M059J (cell line): ENCODE results near the gene ZNF438. TPM values are rescaled to one million over a fixed set of nuclear protein-coding genes. Genes with fewer than 3 reads are reported as not detected.

Experiments
- DNase-seq: peaks from one replicate; pipeline ENCODE4 v3.0.0-alpha.2; 2012; ENCODE audit warnings: low read depth
- total RNA-seq: library from RNA; depleted of rRNA; stranded (reverse); fragments of >200 nt; shearing (Covaris generic); gene quantifications from 2 replicates; pipeline ENCODE4 v1.2.3, GENCODE V29; 2014

ZNF438 gene
- total RNA-seq, 1 experiment from 2014 or later: 3.4 TPM

DNA sequence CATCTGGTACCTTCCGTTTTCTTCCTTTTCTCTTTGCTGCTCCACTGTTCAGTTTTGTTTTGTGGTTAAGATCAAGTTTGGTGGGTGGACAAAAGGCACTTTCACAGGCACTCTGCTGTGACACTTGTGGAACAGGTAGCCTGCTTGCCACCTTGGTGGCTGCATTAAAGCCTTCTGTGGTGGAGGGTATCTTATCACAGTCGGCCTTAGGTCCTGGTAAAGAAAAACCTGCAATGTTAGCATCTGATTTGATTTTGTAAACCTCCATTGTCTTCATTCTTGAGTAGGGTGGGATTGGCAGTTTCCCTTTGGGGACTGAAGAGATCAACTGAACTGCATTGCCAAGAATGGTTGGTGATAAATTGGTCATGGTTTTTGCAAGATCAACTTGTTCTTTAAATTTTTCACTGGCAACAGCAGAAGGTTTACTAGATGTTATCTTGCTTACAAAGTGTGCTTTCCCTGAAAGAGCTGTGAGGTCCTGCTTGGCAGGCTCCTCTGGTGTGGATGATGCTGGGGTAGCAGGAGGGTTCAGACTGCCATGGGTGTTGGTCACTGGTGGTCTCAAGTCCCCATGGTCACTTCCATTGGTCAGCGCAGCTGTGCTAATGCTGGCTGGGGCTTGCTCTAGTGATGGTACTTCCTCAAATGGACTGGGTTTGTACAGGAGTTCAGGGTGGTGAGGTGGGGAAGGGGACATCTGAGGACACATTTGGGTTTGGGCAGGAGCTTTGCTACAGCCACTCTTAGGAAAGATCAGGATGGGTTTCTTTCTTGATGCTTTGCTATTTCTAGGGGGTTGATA is 182.2 kb downstream of the ZNF438 start:
- DNase-seq: no peak

DNA sequence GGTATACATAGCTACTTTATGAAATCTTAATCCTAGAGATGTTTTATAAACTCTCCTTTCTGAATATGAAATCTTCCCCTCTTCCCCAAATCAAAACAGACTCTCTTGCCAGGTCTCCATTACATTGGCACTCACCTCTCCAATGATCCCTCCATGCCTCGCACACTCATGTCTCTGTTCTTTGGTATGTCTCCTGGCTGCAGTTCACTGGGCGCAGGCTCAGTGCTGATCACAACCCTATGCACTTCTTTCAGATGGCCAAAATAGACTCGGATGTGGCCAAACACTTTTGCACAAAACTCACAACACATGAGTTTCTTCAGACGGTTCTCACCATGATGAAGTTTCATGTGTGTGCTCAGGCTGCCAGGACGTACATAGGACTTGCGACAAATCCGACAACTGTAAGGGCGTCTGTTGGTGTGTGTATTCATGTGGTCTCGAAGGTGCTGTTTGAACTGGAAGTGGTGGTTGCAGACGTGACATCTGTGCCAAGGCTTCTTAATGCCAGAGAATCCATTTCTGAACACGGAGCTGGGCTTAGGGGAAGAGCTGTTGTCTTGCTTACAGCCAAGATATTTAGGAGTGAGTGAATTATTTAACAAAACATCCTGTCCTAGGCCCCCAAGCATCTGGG is 183.2 kb downstream of the ZNF438 start:
- no peak for DNase-seq

- no peak for DNase-seq
Observed at GRCh38 chr10:30847642-30848041, 184.0 kb downstream of the ZNF438 start.

DNA sequence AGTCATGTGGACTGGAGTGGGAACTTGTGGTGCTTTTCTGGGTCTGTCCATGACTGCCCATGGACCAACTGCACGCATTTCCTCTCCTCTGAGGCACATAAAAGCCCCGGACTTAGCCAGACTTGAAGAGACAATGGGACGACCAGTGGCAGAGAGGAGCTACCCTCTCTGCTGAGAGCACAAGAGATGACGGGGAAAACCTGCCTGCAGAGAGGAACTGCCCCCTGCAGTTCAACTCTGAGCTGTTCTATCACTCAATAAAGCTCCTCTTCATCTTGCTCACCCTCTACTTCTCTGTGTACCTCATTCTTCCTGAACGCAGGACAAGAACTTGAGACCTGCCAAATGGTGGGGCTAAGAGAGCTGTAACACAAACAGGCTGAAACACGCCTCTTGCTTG is 184.5 kb downstream of the ZNF438 start:
- DNase-seq: no peak

DNA sequence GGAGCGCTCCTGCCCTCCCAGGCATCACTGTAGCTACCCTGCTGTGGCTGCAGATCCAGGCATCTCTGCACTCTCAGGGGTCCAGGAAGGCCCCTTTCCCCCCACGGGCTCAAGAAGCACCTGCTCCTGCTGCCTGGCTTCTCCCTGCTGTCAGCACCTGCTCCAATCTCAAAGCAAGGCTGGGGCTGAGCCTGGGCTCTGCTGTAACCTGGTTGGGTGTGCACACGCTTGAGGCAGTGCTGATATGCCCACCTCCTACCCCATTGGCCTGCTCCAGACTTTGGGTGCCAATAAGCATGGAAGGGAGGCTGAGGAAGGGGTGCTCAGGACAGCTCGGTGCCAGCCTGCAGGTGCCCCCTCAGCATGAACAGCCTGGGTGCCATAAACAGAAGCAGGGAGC is 185.0 kb downstream of the ZNF438 start:
- DNase-seq: no peak

GRCh38 chr10:30842894-30843293 is 188.8 kb downstream of the ZNF438 start:
- no peak for DNase-seq

DNA sequence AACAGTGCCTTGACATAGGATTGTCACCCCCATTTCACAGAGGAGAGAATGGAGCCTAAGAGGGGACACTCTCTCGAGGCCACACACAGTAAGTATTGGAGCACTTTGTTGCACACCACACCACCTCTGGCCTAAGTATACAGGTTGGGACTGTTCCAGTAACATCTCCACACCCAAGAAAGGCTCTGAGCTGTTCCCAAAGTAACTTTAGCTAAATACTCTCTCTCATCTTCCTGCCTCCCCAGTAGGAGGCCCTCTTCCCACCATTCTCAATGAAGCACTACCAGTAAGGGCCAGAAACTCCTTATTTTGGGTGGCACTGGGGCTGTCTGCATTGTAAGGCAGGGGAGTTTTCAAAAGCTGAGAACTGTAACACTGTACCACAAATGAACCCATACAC is 189.5 kb downstream of the ZNF438 start:
- DNase-seq: no peak

DNA sequence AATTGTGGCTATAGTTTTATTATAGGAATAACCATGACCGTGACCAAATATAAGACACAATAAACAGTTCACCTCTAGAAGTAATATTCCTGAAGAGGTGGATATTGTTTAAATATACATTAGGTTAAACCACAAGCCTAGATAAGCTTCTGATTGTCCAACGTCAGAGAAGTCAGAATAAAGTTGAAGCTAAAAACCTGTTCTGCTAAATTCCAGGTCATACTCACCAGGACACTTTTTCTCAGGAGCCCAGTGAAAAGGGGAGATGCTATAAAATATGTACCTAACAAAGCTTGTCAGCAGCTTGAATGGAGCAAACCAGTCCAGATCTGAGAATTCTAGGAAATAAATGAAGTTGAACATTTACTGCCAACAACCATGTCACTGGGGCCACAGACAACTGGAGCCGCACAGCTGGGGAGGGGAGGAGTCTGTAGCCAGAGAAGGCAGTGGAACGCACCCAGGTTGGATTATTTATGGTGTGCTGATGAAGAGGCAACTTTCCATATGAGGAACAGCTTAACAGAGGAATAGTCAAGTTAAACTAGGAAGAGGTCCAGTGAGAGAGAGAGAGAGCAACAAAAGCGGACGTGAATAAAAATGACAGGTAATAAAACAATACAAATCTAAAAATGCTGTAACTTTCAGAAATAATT is 191.1 kb downstream of the ZNF438 start:
- DNase-seq: no peak

GRCh38 chr10:30839652-30840051 is 192.0 kb downstream of the ZNF438 start:
- no peak for DNase-seq

DNA sequence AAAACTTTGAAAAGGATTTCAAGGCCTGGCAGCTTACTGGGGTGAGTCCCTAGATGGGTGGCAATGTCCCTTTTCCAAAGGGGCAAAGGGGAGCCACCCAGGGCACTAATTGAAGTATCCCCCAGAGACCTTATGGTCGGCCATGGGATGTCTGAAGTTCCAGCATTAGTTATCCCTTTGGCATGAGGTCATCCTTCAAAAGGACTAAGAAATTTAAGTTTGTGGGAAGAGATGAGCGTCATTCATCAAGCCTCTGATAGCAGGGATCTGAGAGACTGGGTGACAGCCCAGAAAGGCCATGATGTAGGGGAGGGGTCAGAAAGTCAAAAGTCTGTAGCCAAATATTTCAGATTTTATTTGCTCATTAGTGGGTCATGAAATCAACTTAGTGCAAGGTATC is 195.3 kb downstream of the ZNF438 start:
- DNase-seq: no peak

DNA sequence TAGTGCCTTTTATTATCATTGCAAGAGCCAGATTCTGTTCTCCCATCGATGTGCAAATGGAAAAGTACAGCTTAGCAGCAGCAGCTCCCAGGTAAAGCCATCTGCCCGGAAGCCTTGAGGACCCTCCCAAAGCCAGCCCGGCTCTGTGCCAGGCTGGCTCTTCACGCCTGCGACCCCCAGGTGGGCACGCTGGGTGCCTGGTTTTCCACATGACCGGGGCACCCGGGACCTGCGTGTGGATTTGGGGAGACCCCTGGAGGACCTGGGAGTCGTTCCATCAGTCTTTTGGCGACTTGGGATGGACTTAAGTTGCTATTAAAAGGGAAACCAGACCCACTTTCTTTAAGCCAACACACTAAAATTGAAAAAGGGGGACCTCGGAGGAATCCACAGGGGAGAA is 196.5 kb downstream of the ZNF438 start:
- no peak for DNase-seq

DNA sequence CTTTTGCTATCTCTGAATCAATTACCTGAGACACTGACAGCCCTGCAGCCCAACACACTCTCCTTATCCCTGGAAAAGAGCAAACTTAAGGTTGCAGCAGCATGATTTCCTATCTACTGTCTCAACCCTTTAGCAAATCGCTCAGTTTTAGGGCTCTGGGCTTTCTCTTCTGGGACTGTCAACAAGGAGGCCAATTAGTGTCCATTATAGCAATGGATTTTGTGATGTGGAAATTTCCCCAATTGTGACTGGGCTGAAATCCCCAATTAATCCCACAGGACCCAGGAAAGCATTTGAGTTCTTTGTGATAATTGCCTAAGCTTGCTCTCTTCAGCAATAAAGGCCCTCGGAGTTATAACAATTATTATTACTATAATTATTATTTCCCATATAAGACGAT is 197.0 kb downstream of the ZNF438 start:
- no peak for DNase-seq

GRCh38 chr10:30834153-30834552 is 197.5 kb downstream of the ZNF438 start:
- DNase-seq: no peak

- DNase-seq: no peak
Observed at GRCh38 chr10:30833628-30833970, 198.1 kb downstream of the ZNF438 start.

GRCh38 chr10:30832749-30833627 is 198.7 kb downstream of the ZNF438 start:
- no peak for DNase-seq

DNA sequence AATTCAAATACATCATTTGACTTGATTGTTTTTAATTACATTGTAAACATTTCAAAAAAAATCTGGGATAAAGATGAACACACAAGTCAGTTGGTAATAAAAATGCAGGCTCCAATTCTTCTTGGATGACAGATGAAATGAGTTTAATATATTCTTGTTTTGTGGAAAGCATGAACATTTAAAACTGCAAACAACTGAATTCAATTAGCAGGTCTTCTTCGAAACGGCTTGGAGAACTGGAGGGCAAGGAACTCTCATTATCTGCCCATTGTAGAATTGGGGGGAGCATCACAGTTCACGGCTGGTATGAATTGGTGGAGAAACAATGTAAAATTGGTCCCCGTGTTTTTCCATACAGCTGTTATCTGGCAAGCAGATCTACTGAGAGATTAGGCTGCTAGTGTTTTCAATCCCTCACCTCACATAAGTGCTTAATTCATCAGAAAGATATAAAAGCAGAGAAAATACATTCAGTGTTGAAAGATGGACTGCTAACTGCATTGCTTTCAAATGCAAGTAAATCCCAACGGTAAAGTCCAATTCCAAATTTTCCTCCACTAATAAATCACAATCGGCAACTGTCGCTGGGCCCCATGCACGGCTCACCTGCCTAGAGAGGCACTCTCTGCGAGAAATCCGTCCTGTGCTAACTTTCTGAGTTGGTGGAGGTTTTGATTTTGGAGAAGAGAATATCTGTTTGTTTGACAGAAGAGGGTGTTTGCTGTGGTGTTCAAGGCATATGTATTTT is 199.5 kb downstream of the ZNF438 start:
- DNase-seq: no peak

GRCh38 chr10:30831426-30831825 is 200.2 kb downstream of the ZNF438 start:
- DNase-seq: no peak

DNA sequence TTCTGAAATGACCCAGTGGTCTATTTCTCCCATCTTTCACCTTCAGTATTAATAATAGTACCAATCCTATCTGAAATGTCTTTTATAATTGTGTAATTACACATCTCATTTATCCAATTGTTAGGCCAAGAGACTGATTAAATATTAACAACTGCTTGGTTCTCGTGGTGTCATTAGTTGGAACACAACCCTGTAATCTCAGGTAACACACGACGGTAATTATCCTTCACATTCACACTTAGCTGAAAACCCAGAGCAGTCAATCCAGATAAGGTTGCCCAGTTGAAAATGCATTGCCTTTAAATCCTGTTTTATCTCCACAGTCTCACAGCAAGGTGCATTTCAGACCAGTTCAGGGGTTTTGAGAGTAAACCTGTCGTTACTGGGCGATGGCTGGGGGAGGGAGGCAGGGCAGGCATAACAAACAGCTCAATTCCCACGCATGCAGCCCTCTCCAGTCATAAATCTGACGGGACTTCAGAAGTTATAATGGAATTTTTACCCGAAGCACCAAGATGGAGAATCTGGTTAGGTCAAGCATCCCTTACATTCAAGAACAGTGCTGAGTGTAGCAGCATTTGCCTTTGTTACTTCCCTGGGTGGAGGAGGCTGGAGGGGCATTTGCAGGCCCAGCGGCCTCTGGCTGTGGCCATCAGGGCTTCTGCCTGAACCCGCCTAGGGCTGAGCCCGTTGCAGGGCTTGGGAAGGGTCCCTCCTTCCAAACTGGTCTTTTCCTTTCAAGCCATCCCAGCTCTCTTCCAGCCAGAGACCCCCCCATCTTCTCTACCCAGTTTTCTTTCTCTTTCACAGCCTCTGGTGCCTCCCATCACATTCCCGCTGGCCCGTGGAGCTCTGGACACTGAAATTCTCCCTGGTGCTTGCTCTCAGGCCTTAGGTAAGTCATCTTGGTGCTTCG is 201.1 kb downstream of the ZNF438 start:
- no peak for DNase-seq

- DNase-seq: peak; percentile 34
Observed at GRCh38 chr10:30829901-30830300, 201.8 kb downstream of the ZNF438 start.

GRCh38 chr10:30828680-30829079 is 203.0 kb downstream of the ZNF438 start:
- DNase-seq: no peak
